Upper lobe of right lung (tissue), 1 donor: ENCODE data around the gene NAB2. TPM values are rescaled to one million over a fixed set of nuclear protein-coding genes. Genes with fewer than 3 reads are reported as not detected.
A peak's percentile ranks its signal among the peaks of the same experiment; 100 is the strongest.

ENCODE experiments used
- ATAC-seq: fragments of 200-7000 bp; cut with Tn5 transposase; one replicate; pipeline ENCODE4 v1.9.1; 2020; ENCODE audit warnings: mild to moderate bottlenecking, moderate library complexity
- DNase-seq: peaks from one replicate; pipeline ENCODE4 v3.0.0-alpha.2; 2020
- H3K27ac ChIP-seq: fragments of 200-600 bp; one replicate; pipeline ENCODE4 v1.8.0; 2022
- H3K27me3 ChIP-seq: fragments of 200-600 bp; one replicate; pipeline ENCODE4 v1.8.0; 2022; ENCODE audit warnings: mild to moderate bottlenecking
- H3K36me3 ChIP-seq: fragments of 200-600 bp; one replicate; pipeline ENCODE4 v1.8.0; 2022
- H3K4me1 ChIP-seq: fragments of 200-600 bp; one replicate; pipeline ENCODE4 v1.8.0; 2022
- H3K4me3 ChIP-seq: fragments of 200-600 bp; one replicate; pipeline ENCODE4 v1.8.0; 2022; ENCODE audit warnings: mild to moderate bottlenecking
- H3K9me3 ChIP-seq: fragments of 200-600 bp; one replicate; pipeline ENCODE4 v1.8.0; 2022
- intact Hi-C: fragments of 100-400 bp; cut with DNase I; formaldehyde crosslinking; loops from one replicate; pipeline ENCODE4 v1.11.0; 2022
- total RNA-seq: library from RNA; stranded (reverse); fragmentation: NEBNext Ultra II Directional; extraction: Animal tissue kit (Norgen Biotek cat#: 25700); gene quantifications from one replicate; pipeline ENCODE4 v1.2.1, GENCODE V29; 2021
- TF ChIP-seq, protein P1 (sequence below): fragments of 200-600 bp; IDR thresholded peaks from one replicate; pipeline ENCODE4 v1.8.0; 2022; ENCODE audit warnings: antibody characterized with exemption
- donor health status: DM: no; HTN: yes; CAD: no; lungs with severe emphysema.

Gene NAB2
- total RNA-seq, 1 donor from 2014 or later: 37.3 TPM

DNA sequence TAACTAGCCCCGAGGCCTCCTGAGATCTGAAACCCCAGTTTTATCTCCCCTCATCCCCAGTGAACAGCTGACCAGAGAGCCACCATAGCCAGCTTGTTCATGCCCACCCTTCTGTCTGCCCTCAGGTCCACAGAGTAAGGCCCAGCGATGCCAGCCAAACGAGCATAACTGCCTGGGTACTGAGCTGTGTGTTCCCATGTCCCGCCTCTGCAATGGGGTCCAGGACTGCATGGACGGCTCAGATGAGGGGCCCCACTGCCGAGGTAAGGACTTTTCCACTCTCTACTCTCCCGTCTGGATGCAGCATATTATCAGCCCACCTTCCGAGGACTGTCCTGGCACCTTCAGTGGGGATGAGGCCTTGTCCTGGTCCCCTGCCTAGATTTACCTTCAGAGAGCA is 52.3 kb downstream of the NAB2 start:
- Histone ChIP-seq H3K27ac (peak overlapping the region; percentile 30), H3K4me3 (no peak overlapping the region), H3K4me1 (peaks cover 51% of the 10 kb centered on the region), H3K9me3 (no peaks in the 10 kb centered on the region), H3K27me3 (no peaks in the 10 kb centered on the region), H3K36me3 (peaks cover 58% of the 10 kb centered on the region)
- no peak for ATAC-seq
- no peak for DNase-seq
- TF ChIP-seq, protein P1, sequence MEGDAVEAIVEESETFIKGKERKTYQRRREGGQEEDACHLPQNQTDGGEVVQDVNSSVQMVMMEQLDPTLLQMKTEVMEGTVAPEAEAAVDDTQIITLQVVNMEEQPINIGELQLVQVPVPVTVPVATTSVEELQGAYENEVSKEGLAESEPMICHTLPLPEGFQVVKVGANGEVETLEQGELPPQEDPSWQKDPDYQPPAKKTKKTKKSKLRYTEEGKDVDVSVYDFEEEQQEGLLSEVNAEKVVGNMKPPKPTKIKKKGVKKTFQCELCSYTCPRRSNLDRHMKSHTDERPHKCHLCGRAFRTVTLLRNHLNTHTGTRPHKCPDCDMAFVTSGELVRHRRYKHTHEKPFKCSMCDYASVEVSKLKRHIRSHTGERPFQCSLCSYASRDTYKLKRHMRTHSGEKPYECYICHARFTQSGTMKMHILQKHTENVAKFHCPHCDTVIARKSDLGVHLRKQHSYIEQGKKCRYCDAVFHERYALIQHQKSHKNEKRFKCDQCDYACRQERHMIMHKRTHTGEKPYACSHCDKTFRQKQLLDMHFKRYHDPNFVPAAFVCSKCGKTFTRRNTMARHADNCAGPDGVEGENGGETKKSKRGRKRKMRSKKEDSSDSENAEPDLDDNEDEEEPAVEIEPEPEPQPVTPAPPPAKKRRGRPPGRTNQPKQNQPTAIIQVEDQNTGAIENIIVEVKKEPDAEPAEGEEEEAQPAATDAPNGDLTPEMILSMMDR: no peak
- intact Hi-C loops: no loop called here

DNA sequence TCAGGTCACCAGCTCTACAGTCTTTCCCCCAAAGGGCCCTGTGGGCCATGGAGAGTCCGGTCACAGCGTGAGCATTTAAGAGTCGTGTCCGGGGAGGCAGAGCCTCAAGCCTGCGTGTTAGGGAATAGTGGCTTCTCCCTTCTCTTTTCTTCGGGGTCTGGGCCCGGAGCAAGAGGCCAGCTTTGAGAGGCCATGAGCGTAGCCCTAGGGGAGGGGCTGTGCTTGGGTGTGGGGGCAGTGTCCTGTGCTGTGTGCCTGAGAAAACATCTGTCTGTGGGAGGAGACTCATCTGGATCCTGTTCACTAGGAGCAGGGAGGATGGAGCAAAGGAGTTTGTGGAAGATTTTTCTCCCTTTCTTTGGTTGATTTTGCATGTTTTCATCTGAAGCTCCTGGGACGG is 53.2 kb downstream of the NAB2 start:
- Histone ChIP-seq H3K36me3 (peaks cover 63% of the 10 kb centered on the region), H3K9me3 (no peaks in the 10 kb centered on the region), H3K4me1 (peaks cover 50% of the 10 kb centered on the region), H3K27me3 (no peaks in the 10 kb centered on the region), H3K27ac (peak overlapping the region; percentile 30), H3K4me3 (no peak overlapping the region)
- ATAC-seq (no peak), DNase-seq (no peak)
- TF ChIP-seq, protein P1: no peak
- intact Hi-C loops: no loop called here

- H3K4me3 ChIP-seq: no peak overlapping the region
- DNase-seq: no peak
- peaks cover 45% of the 10 kb centered on the region for H3K4me1 ChIP-seq
- no peaks in the 10 kb centered on the region for H3K27me3 ChIP-seq
- intact Hi-C loops: no loop called here
- TF ChIP-seq, protein P1: no peak
- peak overlapping the region; percentile 6 for H3K27ac ChIP-seq
- H3K36me3 ChIP-seq: peaks cover 63% of the 10 kb centered on the region
- no peaks in the 10 kb centered on the region for H3K9me3 ChIP-seq
- ATAC-seq: no peak
Measured at GRCh38 chr12:57142727-57143126, 53.8 kb downstream of the NAB2 start.

GRCh38 chr12:57143454-57143853 is 54.5 kb downstream of the NAB2 start:
- intact Hi-C loops: no loop called here
- Histone ChIP-seq H3K9me3 (no peaks in the 10 kb centered on the region), H3K27me3 (no peaks in the 10 kb centered on the region), H3K4me1 (peaks cover 45% of the 10 kb centered on the region), H3K27ac (no peak overlapping the region), H3K36me3 (peaks cover 63% of the 10 kb centered on the region), H3K4me3 (no peak overlapping the region)
- ATAC-seq (no peak), DNase-seq (no peak)
- TF ChIP-seq, protein P1: no peak

Other genes starting within 250 kb of the NAB2 start
- gene SDR9C7, start 154.7 kb upstream of the NAB2 start, total RNA-seq: not detected
- gene RDH16, start 131.5 kb upstream of the NAB2 start, total RNA-seq: 0.32 TPM
- gene ZBTB39, start 82.6 kb upstream of the NAB2 start, total RNA-seq: 7.2 TPM
- not detected for gene TAC3, start 72.6 kb upstream of the NAB2 start, total RNA-seq
- gene MYO1A, start 39.0 kb upstream of the NAB2 start, total RNA-seq: 1.4 TPM
- gene NEMP1, start 10.3 kb upstream of the NAB2 start, total RNA-seq: 14.1 TPM
- gene STAT6, start 22.2 kb downstream of the NAB2 start, total RNA-seq: 230 TPM
- gene LRP1, start 39.4 kb downstream of the NAB2 start, total RNA-seq: 261 TPM
- not detected for gene LRP1-AS, start 58.5 kb downstream of the NAB2 start, total RNA-seq
- not detected for gene NXPH4, start 127.7 kb downstream of the NAB2 start, total RNA-seq
- 59.2 TPM for gene SHMT2, start 140.6 kb downstream of the NAB2 start, total RNA-seq
- gene STAC3, start 162.1 kb downstream of the NAB2 start, total RNA-seq: 6.0 TPM